HG02852 (cell line): ENCODE measurements around the gene CES1.
"Not testable (repeated sequence)": the region's sequence is repeated elsewhere in the genome, so short reads cannot be mapped to it uniquely, and the experiment has no call there.

Experiments used
- ATAC-seq: cut with Tn5 transposase; IDR thresholded peaks from one replicate; pipeline ENCODE4 v1.9.1; 2021; ENCODE audit warnings: mild to moderate bottlenecking, moderate library complexity; ENCODE audit not compliant: unreplicated experiment

The CES1 gene

GRCh38 chr16:55832425-55832772, 497 bp downstream of the CES1 start:
- no peak for ATAC-seq

- no peak for ATAC-seq
Observed at GRCh38 chr16:55830658-55831294, 2.1 kb downstream of the CES1 start.

- ATAC-seq: not testable (repeated sequence)
Observed at GRCh38 chr16:55829232-55829631, 3.7 kb downstream of the CES1 start.

GRCh38 chr16:55828680-55829079, 4.2 kb downstream of the CES1 start:
- ATAC-seq: no peak

GRCh38 chr16:55825115-55825728, 7.7 kb downstream of the CES1 start:
- ATAC-seq: no peak

GRCh38 chr16:55824473-55825000, 8.4 kb downstream of the CES1 start:
- no peak for ATAC-seq

GRCh38 chr16:55822280-55822810, 10.6 kb downstream of the CES1 start:
- ATAC-seq: no peak

GRCh38 chr16:55821210-55821609, 11.7 kb downstream of the CES1 start:
- no peak for ATAC-seq

GRCh38 chr16:55820615-55821014, 12.3 kb downstream of the CES1 start:
- no peak for ATAC-seq

GRCh38 chr16:55817236-55817912, 15.5 kb downstream of the CES1 start:
- ATAC-seq: no peak

GRCh38 chr16:55816222-55816621, 16.7 kb downstream of the CES1 start:
- ATAC-seq: not testable (repeated sequence)

- no peak for ATAC-seq
Observed at GRCh38 chr16:55815320-55815719, 17.6 kb downstream of the CES1 start.

GRCh38 chr16:55814174-55814573, 18.7 kb downstream of the CES1 start:
- not testable (repeated sequence) for ATAC-seq

GRCh38 chr16:55813730-55814129, 19.2 kb downstream of the CES1 start:
- ATAC-seq: not testable (repeated sequence)

GRCh38 chr16:55812951-55813350, 19.9 kb downstream of the CES1 start:
- no peak for ATAC-seq

- ATAC-seq: no peak
Observed at GRCh38 chr16:55811811-55812210, 21.1 kb downstream of the CES1 start.

GRCh38 chr16:55810451-55810961, 22.4 kb downstream of the CES1 start:
- ATAC-seq: no peak

- no peak for ATAC-seq
Observed at GRCh38 chr16:55809851-55810250, 23.0 kb downstream of the CES1 start.

- ATAC-seq: no peak
Observed at GRCh38 chr16:55809386-55809785, 23.5 kb downstream of the CES1 start.

GRCh38 chr16:55808286-55808685, 24.6 kb downstream of the CES1 start:
- not testable (repeated sequence) for ATAC-seq

GRCh38 chr16:55805104-55805503, 27.8 kb downstream of the CES1 start:
- not testable (repeated sequence) for ATAC-seq

GRCh38 chr16:55803681-55804080, 29.2 kb downstream of the CES1 start:
- not testable (repeated sequence) for ATAC-seq
